ENCODE results near the gene TGM1. TPM values are rescaled to one million over a fixed set of nuclear protein-coding genes. Genes with fewer than 3 reads are reported as not detected.

Gene TGM1
- total and polyA plus RNA-seq, 2 experiments from 2014 or later, result 0.31 to 0.63 TPM

DNA sequence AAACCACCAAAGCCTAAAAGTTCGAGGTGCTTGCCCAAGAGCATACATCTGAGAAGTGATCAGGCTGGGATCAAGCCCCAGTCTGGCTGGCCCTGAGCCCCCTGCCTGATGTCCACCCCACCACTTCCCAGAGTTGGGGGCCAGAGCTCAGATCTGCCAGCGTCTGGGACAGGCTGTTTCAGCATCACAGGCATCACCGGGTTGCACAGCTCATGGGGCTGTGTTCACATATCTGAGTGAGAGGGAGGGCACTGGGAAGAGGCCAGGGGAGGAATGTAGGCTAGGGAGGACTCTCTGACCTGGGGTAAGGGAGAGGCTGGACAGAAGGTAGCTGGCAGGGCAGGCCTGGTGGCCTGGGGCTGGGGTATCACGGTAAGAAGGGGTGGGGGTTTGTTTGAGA lies 6.0 kb downstream of the TGM1 start:
- no peak overlapping the region for H3K27ac ChIP-seq (ENCODE audit: low read depth)
- no peaks in the 10 kb centered on the region for H3F3A ChIP-seq (replicated peaks; ENCODE audit: low read depth)
- peaks cover 4% of the 10 kb centered on the region; the same call in 2 of the 3 replicates for H3K4me1 Mint-ChIP-seq
- H3K27me3 Mint-ChIP-seq (ENCODE audit: insufficient read depth, low read depth, poor library complexity), result peaks cover 16% of the 10 kb centered on the region
- ATAC-seq (no peak), DNase-seq (ENCODE audit: low spot score) (no peak)
- H3K4me1 ChIP-seq (ENCODE audit: insufficient read depth), result no peaks in the 10 kb centered on the region
- H3K9me3 Mint-ChIP-seq, result no peaks in the 10 kb centered on the region
- no peak overlapping the region for H2AFZ ChIP-seq
- no peaks in the 10 kb centered on the region for H3K36me3 ChIP-seq (ENCODE audit: insufficient read depth)
- H3K4me3 Mint-ChIP-seq, result no peak overlapping the region; the same call in 2 of the 3 replicates
- no peaks in the 10 kb centered on the region for H4K20me1 ChIP-seq (replicated peaks; ENCODE audit: insufficient read depth)
- no peaks in the 10 kb centered on the region for H3K9me2 ChIP-seq (ENCODE audit: insufficient read depth)
- H3K4me3 ChIP-seq, result no peak overlapping the region
- no peaks in the 10 kb centered on the region for H3K36me3 Mint-ChIP-seq (ENCODE audit: low read depth)
- H3K79me2 ChIP-seq (replicated peaks; ENCODE audit: insufficient read depth), result no peaks in the 10 kb centered on the region
- H3K27me3 ChIP-seq (ENCODE audit: insufficient read depth), result no peaks in the 10 kb centered on the region
- no peak overlapping the region for H3K27ac Mint-ChIP-seq
- TF ChIP-seq EZH2 (IDR thresholded peaks at IDR 0.05; ENCODE audit: low read depth, unreplicated experiment), result no peak
- no peak for TF ChIP-seq ZNF114 (CRISPR knock-in tag; IDR thresholded peaks at IDR 0.05)
- TF ChIP-seq STAT1 (IDR thresholded peaks at IDR 0.05; ENCODE audit: unreplicated experiment), result no peak
- no peak for TF ChIP-seq CREB1 (CRISPR knock-in tag; IDR thresholded peaks at IDR 0.05; ENCODE audit: low read depth)
- TF ChIP-seq, protein P1, sequence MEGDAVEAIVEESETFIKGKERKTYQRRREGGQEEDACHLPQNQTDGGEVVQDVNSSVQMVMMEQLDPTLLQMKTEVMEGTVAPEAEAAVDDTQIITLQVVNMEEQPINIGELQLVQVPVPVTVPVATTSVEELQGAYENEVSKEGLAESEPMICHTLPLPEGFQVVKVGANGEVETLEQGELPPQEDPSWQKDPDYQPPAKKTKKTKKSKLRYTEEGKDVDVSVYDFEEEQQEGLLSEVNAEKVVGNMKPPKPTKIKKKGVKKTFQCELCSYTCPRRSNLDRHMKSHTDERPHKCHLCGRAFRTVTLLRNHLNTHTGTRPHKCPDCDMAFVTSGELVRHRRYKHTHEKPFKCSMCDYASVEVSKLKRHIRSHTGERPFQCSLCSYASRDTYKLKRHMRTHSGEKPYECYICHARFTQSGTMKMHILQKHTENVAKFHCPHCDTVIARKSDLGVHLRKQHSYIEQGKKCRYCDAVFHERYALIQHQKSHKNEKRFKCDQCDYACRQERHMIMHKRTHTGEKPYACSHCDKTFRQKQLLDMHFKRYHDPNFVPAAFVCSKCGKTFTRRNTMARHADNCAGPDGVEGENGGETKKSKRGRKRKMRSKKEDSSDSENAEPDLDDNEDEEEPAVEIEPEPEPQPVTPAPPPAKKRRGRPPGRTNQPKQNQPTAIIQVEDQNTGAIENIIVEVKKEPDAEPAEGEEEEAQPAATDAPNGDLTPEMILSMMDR (conservative IDR thresholded peaks at IDR 0.05; ENCODE audit: low read depth in 2 of 2), result no peak
- TF ChIP-seq ZNF331 (CRISPR knock-in tag; IDR thresholded peaks at IDR 0.05; ENCODE audit: low read depth), result no peak
- TF ChIP-seq EZH2phosphoT487 (IDR thresholded peaks at IDR 0.05; ENCODE audit: unreplicated experiment), result no peak
- no peak for TF ChIP-seq JUNB (IDR thresholded peaks at IDR 0.05; ENCODE audit: unreplicated experiment)
- TF ChIP-seq POLR2AphosphoS5 (IDR thresholded peaks at IDR 0.05; ENCODE audit: low read depth), result no peak
- no peak overlapping the region for H3K4me2 ChIP-seq

DNA sequence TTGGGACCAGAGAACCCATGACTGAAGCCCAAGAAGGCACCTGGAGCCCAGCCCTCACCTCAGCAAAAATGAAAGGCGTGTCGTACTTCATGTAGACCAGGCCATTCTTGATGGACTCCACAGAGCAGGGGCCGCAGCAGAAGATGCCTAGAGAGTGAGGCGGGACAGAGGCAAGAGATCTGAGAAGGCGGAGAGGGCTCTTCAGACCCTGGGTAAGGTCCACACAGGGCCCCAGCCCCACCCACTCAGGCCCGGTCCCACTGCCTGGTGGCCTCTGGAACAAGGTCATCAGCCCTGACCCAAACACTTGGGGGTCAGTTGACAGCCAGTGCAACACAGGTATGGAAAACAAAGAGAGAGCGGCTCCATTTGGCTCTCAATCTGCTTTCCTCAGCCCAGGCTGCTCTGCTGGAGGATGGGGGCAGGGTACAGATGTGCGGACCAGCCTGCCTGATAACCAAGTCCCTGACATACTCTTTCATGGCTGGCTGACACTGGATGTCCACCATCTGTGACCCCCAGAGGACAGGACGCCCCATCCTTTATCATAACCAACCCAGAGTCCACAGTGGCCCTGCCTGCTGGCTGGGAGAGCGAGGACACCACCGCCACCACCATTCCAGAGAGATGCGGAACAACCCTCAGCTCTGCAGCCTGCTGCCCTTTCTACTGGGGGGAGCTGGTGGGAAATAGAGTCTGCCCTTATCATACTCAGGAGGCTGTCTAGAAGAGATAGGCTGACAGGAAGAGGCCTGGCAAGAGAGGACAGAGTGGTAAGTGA lies 6.9 kb downstream of the TGM1 start:
- Histone ChIP-seq H3K36me3 (ENCODE audit: insufficient read depth) (no peaks in the 10 kb centered on the region), H3K27me3 (ENCODE audit: insufficient read depth) (no peaks in the 10 kb centered on the region), H3K9me2 (ENCODE audit: insufficient read depth) (no peaks in the 10 kb centered on the region), H3K4me3 (no peak overlapping the region), H3F3A (replicated peaks; ENCODE audit: low read depth) (no peaks in the 10 kb centered on the region), H3K4me1 (ENCODE audit: insufficient read depth) (no peaks in the 10 kb centered on the region), H3K4me2 (no peak overlapping the region), H4K20me1 (replicated peaks; ENCODE audit: insufficient read depth) (no peaks in the 10 kb centered on the region), H3K79me2 (replicated peaks; ENCODE audit: insufficient read depth) (no peaks in the 10 kb centered on the region), H2AFZ (no peak overlapping the region), H3K27ac (ENCODE audit: low read depth) (no peak overlapping the region)
- Mint-ChIP-seq H3K4me3 (no peak overlapping the region), H3K27ac (no peak overlapping the region), H3K36me3 (ENCODE audit: low read depth) (no peaks in the 10 kb centered on the region), H3K9me3 (no peaks in the 10 kb centered on the region), H3K4me1 (peaks cover 4% of the 10 kb centered on the region; the same call in 2 of the 3 replicates), H3K27me3 (ENCODE audit: insufficient read depth, low read depth, poor library complexity) (peaks cover 17% of the 10 kb centered on the region)
- TF ChIP-seq, protein P1 (conservative IDR thresholded peaks at IDR 0.05; ENCODE audit: low read depth in 2 of 2), result no peak
- TF ChIP-seq, protein P2, sequence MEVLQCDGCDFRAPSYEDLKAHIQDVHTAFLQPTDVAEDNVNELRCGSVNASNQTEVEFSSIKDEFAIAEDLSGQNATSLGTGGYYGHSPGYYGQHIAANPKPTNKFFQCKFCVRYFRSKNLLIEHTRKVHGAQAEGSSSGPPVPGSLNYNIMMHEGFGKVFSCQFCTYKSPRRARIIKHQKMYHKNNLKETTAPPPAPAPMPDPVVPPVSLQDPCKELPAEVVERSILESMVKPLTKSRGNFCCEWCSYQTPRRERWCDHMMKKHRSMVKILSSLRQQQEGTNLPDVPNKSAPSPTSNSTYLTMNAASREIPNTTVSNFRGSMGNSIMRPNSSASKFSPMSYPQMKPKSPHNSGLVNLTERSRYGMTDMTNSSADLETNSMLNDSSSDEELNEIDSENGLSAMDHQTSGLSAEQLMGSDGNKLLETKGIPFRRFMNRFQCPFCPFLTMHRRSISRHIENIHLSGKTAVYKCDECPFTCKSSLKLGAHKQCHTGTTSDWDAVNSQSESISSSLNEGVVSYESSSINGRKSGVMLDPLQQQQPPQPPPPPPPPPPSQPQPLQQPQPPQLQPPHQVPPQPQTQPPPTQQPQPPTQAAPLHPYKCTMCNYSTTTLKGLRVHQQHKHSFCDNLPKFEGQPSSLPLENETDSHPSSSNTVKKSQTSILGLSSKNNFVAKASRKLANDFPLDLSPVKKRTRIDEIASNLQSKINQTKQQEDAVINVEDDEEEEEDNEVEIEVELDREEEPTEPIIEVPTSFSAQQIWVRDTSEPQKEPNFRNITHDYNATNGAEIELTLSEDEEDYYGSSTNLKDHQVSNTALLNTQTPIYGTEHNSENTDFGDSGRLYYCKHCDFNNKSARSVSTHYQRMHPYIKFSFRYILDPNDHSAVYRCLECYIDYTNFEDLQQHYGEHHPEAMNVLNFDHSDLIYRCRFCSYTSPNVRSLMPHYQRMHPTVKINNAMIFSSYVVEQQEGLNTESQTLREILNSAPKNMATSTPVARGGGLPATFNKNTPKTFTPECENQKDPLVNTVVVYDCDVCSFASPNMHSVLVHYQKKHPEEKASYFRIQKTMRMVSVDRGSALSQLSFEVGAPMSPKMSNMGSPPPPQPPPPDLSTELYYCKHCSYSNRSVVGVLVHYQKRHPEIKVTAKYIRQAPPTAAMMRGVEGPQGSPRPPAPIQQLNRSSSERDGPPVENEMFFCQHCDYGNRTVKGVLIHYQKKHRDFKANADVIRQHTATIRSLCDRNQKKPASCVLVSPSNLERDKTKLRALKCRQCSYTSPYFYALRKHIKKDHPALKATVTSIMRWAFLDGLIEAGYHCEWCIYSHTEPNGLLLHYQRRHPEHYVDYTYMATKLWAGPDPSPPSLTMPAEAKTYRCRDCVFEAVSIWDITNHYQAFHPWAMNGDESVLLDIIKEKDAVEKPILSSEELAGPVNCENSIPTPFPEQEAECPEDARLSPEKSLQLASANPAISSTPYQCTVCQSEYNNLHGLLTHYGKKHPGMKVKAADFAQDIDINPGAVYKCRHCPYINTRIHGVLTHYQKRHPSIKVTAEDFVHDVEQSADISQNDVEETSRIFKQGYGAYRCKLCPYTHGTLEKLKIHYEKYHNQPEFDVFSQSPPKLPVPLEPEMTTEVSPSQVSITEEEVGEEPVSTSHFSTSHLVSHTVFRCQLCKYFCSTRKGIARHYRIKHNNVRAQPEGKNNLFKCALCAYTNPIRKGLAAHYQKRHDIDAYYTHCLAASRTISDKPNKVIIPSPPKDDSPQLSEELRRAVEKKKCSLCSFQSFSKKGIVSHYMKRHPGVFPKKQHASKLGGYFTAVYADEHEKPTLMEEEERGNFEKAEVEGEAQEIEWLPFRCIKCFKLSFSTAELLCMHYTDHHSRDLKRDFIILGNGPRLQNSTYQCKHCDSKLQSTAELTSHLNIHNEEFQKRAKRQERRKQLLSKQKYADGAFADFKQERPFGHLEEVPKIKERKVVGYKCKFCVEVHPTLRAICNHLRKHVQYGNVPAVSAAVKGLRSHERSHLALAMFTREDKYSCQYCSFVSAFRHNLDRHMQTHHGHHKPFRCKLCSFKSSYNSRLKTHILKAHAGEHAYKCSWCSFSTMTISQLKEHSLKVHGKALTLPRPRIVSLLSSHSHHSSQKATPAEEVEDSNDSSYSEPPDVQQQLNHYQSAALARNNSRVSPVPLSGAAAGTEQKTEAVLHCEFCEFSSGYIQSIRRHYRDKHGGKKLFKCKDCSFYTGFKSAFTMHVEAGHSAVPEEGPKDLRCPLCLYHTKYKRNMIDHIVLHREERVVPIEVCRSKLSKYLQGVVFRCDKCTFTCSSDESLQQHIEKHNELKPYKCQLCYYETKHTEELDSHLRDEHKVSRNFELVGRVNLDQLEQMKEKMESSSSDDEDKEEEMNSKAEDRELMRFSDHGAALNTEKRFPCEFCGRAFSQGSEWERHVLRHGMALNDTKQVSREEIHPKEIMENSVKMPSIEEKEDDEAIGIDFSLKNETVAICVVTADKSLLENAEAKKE (CRISPR knock-in tag; IDR thresholded peaks at IDR 0.05), result no peak
- no peak for TF ChIP-seq ZNF331 (CRISPR knock-in tag; IDR thresholded peaks at IDR 0.05; ENCODE audit: low read depth)
- ATAC-seq (no peak), DNase-seq (ENCODE audit: low spot score) (no peak)
